Measurements from ENCODE around the gene TIAM1. TPM values are rescaled to one million over a fixed set of nuclear protein-coding genes. Genes with fewer than 3 reads are reported as not detected.

The TIAM1 gene
- total and polyA plus RNA-seq, 9 donors, result 8.7 to 21.3 (median 12.4) TPM

- no CpG with 5 or more reads among the region's 7 CpGs for WGBS (ENCODE audit: insufficient coverage)
- H3K9me3 ChIP-seq (replicated peaks; ENCODE audit: control insufficient read depth, low read depth, low read length), result no peaks in the 10 kb centered on the region
- no peak overlapping the region for H3K4me3 ChIP-seq (ENCODE audit: low read length)
- H3K36me3 ChIP-seq (ENCODE audit: control insufficient read depth, insufficient read depth, low read length), result peaks cover 3% of the 10 kb centered on the region
- peaks cover 16% of the 10 kb centered on the region for H3K4me1 ChIP-seq (ENCODE audit: control insufficient read depth, insufficient read depth, low read length)
- no peaks in the 10 kb centered on the region for H3K27me3 ChIP-seq (ENCODE audit: control insufficient read depth, insufficient read depth, low read length)
- H3K27ac ChIP-seq (ENCODE audit: low read length), result no peak overlapping the region
- DNase-seq, result no peak
Observed at GRCh38 chr21:31133243-31133830, 210.7 kb downstream of the TIAM1 start.

GRCh38 chr21:31132574-31133242 is 211.4 kb downstream of the TIAM1 start:
- Histone ChIP-seq H3K27ac (ENCODE audit: low read length) (no peak overlapping the region), H3K4me3 (ENCODE audit: low read length) (no peak overlapping the region), H3K27me3 (ENCODE audit: control insufficient read depth, insufficient read depth, low read length) (no peaks in the 10 kb centered on the region), H3K36me3 (ENCODE audit: control insufficient read depth, insufficient read depth, low read length) (peaks cover 3% of the 10 kb centered on the region), H3K4me1 (ENCODE audit: control insufficient read depth, insufficient read depth, low read length) (peaks cover 16% of the 10 kb centered on the region), H3K9me3 (replicated peaks; ENCODE audit: control insufficient read depth, low read depth, low read length) (no peaks in the 10 kb centered on the region)
- 86% methylated on average over 9 of the region's 11 CpGs for WGBS (ENCODE audit: insufficient coverage)
- no peak for DNase-seq

GRCh38 chr21:31130821-31131220 is 213.2 kb downstream of the TIAM1 start:
- peaks cover 12% of the 10 kb centered on the region for H3K4me1 ChIP-seq (ENCODE audit: control insufficient read depth, insufficient read depth, low read length)
- no peaks in the 10 kb centered on the region for H3K9me3 ChIP-seq (replicated peaks; ENCODE audit: control insufficient read depth, low read depth, low read length)
- peaks cover 3% of the 10 kb centered on the region for H3K36me3 ChIP-seq (ENCODE audit: control insufficient read depth, insufficient read depth, low read length)
- DNase-seq, result no peak
- H3K27ac ChIP-seq (ENCODE audit: low read length), result no peak overlapping the region
- no peaks in the 10 kb centered on the region for H3K27me3 ChIP-seq (ENCODE audit: control insufficient read depth, insufficient read depth, low read length)
- no CpG with 5 or more reads among the region's 2 CpGs for WGBS (ENCODE audit: insufficient coverage)
- H3K4me3 ChIP-seq (ENCODE audit: low read length), result no peak overlapping the region

GRCh38 chr21:31128234-31128633 is 215.8 kb downstream of the TIAM1 start:
- no peaks in the 10 kb centered on the region for H3K9me3 ChIP-seq (replicated peaks; ENCODE audit: control insufficient read depth, low read depth, low read length)
- H3K36me3 ChIP-seq (ENCODE audit: control insufficient read depth, insufficient read depth, low read length), result peaks cover under 1% of the 10 kb centered on the region
- WGBS (ENCODE audit: insufficient coverage), result no CpG with 5 or more reads among the region's 5 CpGs
- peak overlapping the region; percentile 7 for H3K27ac ChIP-seq (ENCODE audit: low read length)
- H3K4me1 ChIP-seq (ENCODE audit: control insufficient read depth, insufficient read depth, low read length), result peaks cover 15% of the 10 kb centered on the region
- no peak overlapping the region for H3K4me3 ChIP-seq (ENCODE audit: low read length)
- H3K27me3 ChIP-seq (ENCODE audit: control insufficient read depth, insufficient read depth, low read length), result no peaks in the 10 kb centered on the region
- DNase-seq, result no peak

- no peaks in the 10 kb centered on the region for H3K9me3 ChIP-seq (replicated peaks; ENCODE audit: control insufficient read depth, low read depth, low read length)
- no peak overlapping the region for H3K4me3 ChIP-seq (ENCODE audit: low read length)
- DNase-seq, result no peak
- 59% methylated on average over 3 of the region's 6 CpGs for WGBS (ENCODE audit: insufficient coverage)
- peaks cover 5% of the 10 kb centered on the region for H3K36me3 ChIP-seq (ENCODE audit: control insufficient read depth, insufficient read depth, low read length)
- no peaks in the 10 kb centered on the region for H3K27me3 ChIP-seq (ENCODE audit: control insufficient read depth, insufficient read depth, low read length)
- no peak overlapping the region for H3K27ac ChIP-seq (ENCODE audit: low read length)
- H3K4me1 ChIP-seq (ENCODE audit: control insufficient read depth, insufficient read depth, low read length), result peaks cover 6% of the 10 kb centered on the region
Observed at GRCh38 chr21:31124010-31124409, 220.1 kb downstream of the TIAM1 start.

GRCh38 chr21:31119199-31119598 is 224.9 kb downstream of the TIAM1 start:
- Histone ChIP-seq H3K4me3 (ENCODE audit: low read length) (no peak overlapping the region), H3K27me3 (ENCODE audit: control insufficient read depth, insufficient read depth, low read length) (no peaks in the 10 kb centered on the region), H3K4me1 (ENCODE audit: control insufficient read depth, insufficient read depth, low read length) (peaks cover 7% of the 10 kb centered on the region), H3K27ac (ENCODE audit: low read length) (no peak overlapping the region), H3K36me3 (ENCODE audit: control insufficient read depth, insufficient read depth, low read length) (peaks cover 5% of the 10 kb centered on the region), H3K9me3 (replicated peaks; ENCODE audit: control insufficient read depth, low read depth, low read length) (no peaks in the 10 kb centered on the region)
- no peak for DNase-seq
- 90% methylated on average over 2 of the region's 6 CpGs for WGBS (ENCODE audit: insufficient coverage)

- WGBS (ENCODE audit: insufficient coverage), result 52% methylated on average over 7 of the region's 9 CpGs
- Histone ChIP-seq H3K9me3 (replicated peaks; ENCODE audit: control insufficient read depth, low read depth, low read length) (no peaks in the 10 kb centered on the region), H3K4me1 (ENCODE audit: control insufficient read depth, insufficient read depth, low read length) (peaks cover 5% of the 10 kb centered on the region), H3K27ac (ENCODE audit: low read length) (peak overlapping the region; percentile 6), H3K27me3 (ENCODE audit: control insufficient read depth, insufficient read depth, low read length) (no peaks in the 10 kb centered on the region), H3K4me3 (ENCODE audit: low read length) (no peak overlapping the region), H3K36me3 (ENCODE audit: control insufficient read depth, insufficient read depth, low read length) (peaks cover 5% of the 10 kb centered on the region)
- peak; percentile 80 for DNase-seq
Observed at GRCh38 chr21:31117128-31117916, 226.7 kb downstream of the TIAM1 start.

GRCh38 chr21:31115249-31115648 is 228.8 kb downstream of the TIAM1 start:
- 64% methylated on average over 6 of the region's 9 CpGs for WGBS (ENCODE audit: insufficient coverage)
- no peak overlapping the region for H3K4me3 ChIP-seq (ENCODE audit: low read length)

GRCh38 chr21:31111093-31111492 is 233.0 kb downstream of the TIAM1 start:
- 43% methylated on average over 1 of the region's 6 CpGs for WGBS (ENCODE audit: insufficient coverage)
- H3K27ac ChIP-seq (ENCODE audit: low read length), result no peak overlapping the region

More at GRCh38 chr21:31115249-31115648, 228.8 kb downstream of the TIAM1 start:
- H3K4me1 ChIP-seq (ENCODE audit: control insufficient read depth, insufficient read depth, low read length), result peaks cover 10% of the 10 kb centered on the region
- H3K36me3 ChIP-seq (ENCODE audit: control insufficient read depth, insufficient read depth, low read length), result peaks cover 3% of the 10 kb centered on the region
- H3K27me3 ChIP-seq (ENCODE audit: control insufficient read depth, insufficient read depth, low read length), result no peaks in the 10 kb centered on the region
- DNase-seq, result no peak
- H3K9me3 ChIP-seq (replicated peaks; ENCODE audit: control insufficient read depth, low read depth, low read length), result no peaks in the 10 kb centered on the region
- H3K27ac ChIP-seq (ENCODE audit: low read length), result no peak overlapping the region

GRCh38 chr21:31110430-31110829 is 233.6 kb downstream of the TIAM1 start:
- no peaks in the 10 kb centered on the region for H3K27me3 ChIP-seq (ENCODE audit: control insufficient read depth, insufficient read depth, low read length)
- WGBS (ENCODE audit: insufficient coverage), result no CpG with 5 or more reads among the region's 4 CpGs
- H3K9me3 ChIP-seq (replicated peaks; ENCODE audit: control insufficient read depth, low read depth, low read length), result no peaks in the 10 kb centered on the region
- H3K36me3 ChIP-seq (ENCODE audit: control insufficient read depth, insufficient read depth, low read length), result no peaks in the 10 kb centered on the region
- H3K4me1 ChIP-seq (ENCODE audit: control insufficient read depth, insufficient read depth, low read length), result peaks cover 5% of the 10 kb centered on the region
- no peak for DNase-seq
- H3K4me3 ChIP-seq (ENCODE audit: low read length), result no peak overlapping the region
- no peak overlapping the region for H3K27ac ChIP-seq (ENCODE audit: low read length)

More at GRCh38 chr21:31111093-31111492, 233.0 kb downstream of the TIAM1 start:
- no peak overlapping the region for H3K4me3 ChIP-seq (ENCODE audit: low read length)
- H3K4me1 ChIP-seq (ENCODE audit: control insufficient read depth, insufficient read depth, low read length), result peaks cover 5% of the 10 kb centered on the region
- no peaks in the 10 kb centered on the region for H3K36me3 ChIP-seq (ENCODE audit: control insufficient read depth, insufficient read depth, low read length)
- no peak for DNase-seq
- no peaks in the 10 kb centered on the region for H3K27me3 ChIP-seq (ENCODE audit: control insufficient read depth, insufficient read depth, low read length)
- H3K9me3 ChIP-seq (replicated peaks; ENCODE audit: control insufficient read depth, low read depth, low read length), result no peaks in the 10 kb centered on the region

Data from muscle of leg (tissue), 11 donors.